SK-N-SH treated with all-trans-retinoic acid at 6 μM for 48 hours (cell line): Measurements from ENCODE around the gene SLC2A4.

Source experiments
- CSDC2 ChIP-seq: fragments of 250-450 bp; sonication (Bioruptor Pico); IDR thresholded peaks from 2 replicates; pipeline ENCODE4 v1.5.0; 2020; ENCODE audit warnings: mild to moderate bottlenecking, moderate library complexity
- OSR1 ChIP-seq: fragments of 250-450 bp; sonication (Bioruptor Pico); IDR thresholded peaks from 2 replicates; pipeline ENCODE4 v1.8.0; 2022; ENCODE audit warnings: moderate library complexity, mild to moderate bottlenecking, inconsistent platforms
- RARB ChIP-seq: fragments of 250-450 bp; sonication (Bioruptor Pico); IDR thresholded peaks from 2 replicates; pipeline ENCODE4 v1.8.0; 2021; ENCODE audit warnings: mild to moderate bottlenecking, moderate library complexity
- ZNF8 ChIP-seq: fragments of 450-650 bp; formaldehyde crosslinking; IDR thresholded peaks from 2 replicates; pipeline ENCODE4 v1.5.0; 2020; ENCODE audit warnings: mild to moderate bottlenecking, moderate library complexity
- TF ChIP-seq, protein P1 (sequence below): fragments of 250-450 bp; sonication (Bioruptor Pico); IDR thresholded peaks from 2 replicates; pipeline ENCODE4 v1.8.0; 2021; ENCODE audit warnings: low read depth, mild to moderate bottlenecking, moderate library complexity, borderline replicate concordance
- TF ChIP-seq, protein P2 (sequence below): fragments of 250-450 bp; sonication (Bioruptor Pico); IDR thresholded peaks from 2 replicates; pipeline ENCODE4 v1.8.0; 2020; ENCODE audit warnings: mild to moderate bottlenecking, moderate library complexity, borderline replicate concordance

DNA sequence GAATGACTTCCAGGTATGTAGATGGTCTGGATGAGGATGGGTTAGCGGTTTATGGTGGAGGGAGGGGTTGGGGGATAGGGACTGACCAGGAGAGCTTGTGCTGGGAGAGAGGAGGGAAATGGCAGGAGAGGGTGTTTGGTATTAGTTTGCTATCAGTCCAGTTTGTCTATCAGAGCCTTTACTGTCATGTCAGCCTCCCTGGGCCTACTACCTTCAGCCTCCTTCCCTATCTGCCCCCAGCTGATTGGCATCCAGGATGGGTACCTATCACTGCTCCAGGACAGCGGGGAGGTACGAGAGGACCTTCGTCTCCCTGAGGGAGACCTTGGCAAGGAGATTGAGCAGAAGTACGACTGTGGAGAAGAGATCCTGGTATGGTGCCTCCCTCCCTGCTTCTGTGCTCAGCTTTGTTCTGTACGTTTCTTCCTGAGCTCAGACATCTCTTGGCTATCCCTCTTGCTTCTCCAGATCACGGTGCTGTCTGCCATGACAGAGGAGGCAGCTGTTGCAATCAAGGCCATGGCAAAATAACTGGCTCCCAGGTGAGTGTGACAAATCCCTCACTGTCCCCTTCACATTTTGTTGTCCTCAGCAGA is 29.7 kb downstream of the SLC2A4 start:
- TF ChIP-seq OSR1 (CRISPR knock-in tag) (no peak), RARB (CRISPR knock-in tag) (no peak), CSDC2 (no peak), ZNF8 (no peak)
- TF ChIP-seq, protein P1, sequence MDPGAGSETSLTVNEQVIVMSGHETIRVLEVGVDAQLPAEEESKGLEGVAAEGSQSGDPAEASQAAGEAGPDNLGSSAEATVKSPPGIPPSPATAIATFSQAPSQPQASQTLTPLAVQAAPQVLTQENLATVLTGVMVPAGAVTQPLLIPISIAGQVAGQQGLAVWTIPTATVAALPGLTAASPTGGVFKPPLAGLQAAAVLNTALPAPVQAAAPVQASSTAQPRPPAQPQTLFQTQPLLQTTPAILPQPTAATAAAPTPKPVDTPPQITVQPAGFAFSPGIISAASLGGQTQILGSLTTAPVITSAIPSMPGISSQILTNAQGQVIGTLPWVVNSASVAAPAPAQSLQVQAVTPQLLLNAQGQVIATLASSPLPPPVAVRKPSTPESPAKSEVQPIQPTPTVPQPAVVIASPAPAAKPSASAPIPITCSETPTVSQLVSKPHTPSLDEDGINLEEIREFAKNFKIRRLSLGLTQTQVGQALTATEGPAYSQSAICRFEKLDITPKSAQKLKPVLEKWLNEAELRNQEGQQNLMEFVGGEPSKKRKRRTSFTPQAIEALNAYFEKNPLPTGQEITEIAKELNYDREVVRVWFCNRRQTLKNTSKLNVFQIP (CRISPR knock-in tag), result no peak
- TF ChIP-seq, protein P2, sequence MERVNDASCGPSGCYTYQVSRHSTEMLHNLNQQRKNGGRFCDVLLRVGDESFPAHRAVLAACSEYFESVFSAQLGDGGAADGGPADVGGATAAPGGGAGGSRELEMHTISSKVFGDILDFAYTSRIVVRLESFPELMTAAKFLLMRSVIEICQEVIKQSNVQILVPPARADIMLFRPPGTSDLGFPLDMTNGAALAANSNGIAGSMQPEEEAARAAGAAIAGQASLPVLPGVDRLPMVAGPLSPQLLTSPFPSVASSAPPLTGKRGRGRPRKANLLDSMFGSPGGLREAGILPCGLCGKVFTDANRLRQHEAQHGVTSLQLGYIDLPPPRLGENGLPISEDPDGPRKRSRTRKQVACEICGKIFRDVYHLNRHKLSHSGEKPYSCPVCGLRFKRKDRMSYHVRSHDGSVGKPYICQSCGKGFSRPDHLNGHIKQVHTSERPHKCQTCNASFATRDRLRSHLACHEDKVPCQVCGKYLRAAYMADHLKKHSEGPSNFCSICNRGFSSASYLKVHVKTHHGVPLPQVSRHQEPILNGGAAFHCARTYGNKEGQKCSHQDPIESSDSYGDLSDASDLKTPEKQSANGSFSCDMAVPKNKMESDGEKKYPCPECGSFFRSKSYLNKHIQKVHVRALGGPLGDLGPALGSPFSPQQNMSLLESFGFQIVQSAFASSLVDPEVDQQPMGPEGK (CRISPR knock-in tag), result no peak
